Measurements from ENCODE around the gene NPSR1.
"Not testable (repeated sequence)": the region's sequence is repeated elsewhere in the genome, so short reads cannot be mapped to it uniquely, and the experiment has no call there.

NPSR1 gene

DNA sequence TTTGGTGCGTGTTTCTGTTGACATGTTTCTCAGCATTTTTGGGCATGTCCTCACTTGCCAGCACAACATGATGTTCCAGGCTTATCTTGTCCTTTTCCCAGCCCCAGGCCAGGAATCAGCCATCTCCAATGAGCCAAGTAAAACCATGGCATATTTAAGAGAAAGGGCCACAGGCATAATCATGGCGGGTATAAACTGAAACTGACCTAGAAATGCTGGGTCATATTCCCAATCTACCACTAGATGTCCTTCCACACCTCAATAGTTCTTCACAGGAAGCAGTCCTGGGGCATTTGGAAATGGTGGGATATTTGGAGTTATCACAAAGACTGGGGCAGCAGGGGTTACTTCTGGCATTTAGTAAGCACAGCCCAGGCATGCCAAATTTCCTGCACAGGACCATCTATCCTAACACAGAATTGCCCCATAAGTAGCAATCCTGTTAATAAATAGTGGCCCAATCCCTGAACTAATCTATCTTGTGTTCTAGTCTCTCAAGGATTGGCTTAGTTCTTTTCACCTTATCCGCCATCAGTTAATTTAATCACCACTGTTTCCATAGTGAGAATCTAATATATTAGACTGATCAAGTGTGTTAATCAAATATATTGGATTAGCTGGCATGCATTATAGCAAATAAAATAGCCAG is 101.6 kb downstream of the NPSR1 start:
- no peak for DNase-seq

- no peak for DNase-seq
These were observed 102.3 kb downstream of the NPSR1 start for GRCh38 chr7:34760271-34760670.

DNA sequence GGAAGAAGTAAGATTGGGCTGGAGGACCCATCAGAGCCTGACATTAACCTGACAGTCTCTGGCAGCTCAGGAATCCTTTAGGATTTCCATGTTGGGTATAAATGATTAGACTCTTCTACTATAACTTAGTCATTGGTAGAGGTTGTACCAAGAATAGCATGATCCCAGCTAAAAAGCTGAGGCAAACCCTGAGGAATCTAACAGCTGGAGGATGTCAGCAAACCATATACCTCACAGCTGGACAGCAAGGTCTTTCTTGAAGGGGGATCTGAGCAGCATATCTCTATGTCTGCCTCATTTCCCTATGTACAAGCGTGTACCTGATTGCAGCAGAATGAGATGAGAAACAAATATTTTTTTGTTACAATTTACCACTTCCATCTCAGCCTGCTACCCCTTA is 103.2 kb downstream of the NPSR1 start:
- no peak for DNase-seq

DNA sequence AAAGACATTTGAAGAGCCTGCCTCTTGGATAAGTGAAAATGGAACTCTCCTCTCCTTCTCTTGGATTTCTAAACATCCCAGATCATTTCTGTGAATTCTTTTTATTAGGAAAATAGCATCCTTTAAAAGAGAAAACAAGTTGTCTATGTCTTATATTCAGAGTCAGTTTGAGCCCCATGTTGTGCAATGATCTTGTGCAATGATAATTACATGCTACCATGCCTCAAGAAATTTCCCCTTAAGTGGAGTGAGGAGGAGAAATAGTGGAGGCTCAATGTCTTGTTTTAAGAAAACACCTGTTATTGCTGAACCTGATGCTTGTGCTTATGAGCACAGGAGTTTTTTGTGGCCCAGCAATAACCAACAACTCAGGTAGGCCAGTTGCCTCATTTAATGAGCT is 103.6 kb downstream of the NPSR1 start:
- no peak for DNase-seq

- no peak for DNase-seq
These were observed 104.7 kb downstream of the NPSR1 start for GRCh38 chr7:34762764-34763163.

DNA sequence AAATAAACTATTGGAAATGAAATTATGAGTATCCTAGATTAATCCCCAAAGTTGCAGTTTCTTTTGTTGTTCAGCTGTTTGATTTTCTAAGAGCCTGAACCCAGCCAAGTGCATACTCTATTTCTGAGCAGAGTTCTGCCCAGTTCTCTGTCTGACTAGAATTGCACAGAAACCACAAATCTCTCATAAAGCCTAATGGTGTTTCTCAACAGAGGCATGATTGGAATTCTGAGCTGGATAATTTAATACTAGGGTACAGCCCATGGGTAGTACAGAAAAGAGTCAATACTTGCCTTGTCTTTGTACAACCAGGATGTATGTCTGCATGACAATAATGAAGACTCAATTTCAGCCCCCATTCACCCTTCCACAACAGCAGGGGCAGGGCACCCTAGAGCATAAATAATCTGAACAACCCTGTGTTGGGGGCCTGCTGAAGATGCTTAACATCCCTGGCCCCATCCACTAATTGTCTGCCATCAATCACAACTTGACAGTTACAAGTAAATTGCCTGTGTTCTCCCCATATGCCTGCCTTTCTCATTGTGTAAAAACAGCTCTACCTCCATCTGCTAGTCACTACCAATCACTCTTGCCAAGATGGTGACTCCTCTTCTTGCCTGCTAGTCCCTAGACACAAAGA is 114.4 kb downstream of the NPSR1 start:
- no peak for DNase-seq

GRCh38 chr7:34776748-34777358 is 118.8 kb downstream of the NPSR1 start:
- no peak for DNase-seq

- DNase-seq = no peak
These were observed 122.5 kb downstream of the NPSR1 start for GRCh38 chr7:34780546-34780945.

DNA sequence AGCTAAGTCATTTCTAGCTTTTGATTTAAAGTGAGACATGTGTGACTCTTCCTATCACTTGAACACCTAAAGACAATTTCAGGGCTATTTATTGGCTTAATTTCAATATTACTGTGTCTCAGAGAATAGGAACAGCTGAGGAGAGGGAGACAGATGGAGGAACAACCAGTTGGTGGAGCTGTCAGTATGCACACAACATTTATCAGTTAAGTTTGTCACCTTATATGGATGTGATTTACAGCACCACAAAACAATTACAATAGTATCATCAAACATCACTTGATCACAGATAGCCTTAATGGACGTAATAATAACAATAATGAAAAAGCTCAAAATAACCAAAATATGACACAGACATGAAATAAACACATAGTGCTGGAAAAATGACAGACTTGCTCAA is 129.6 kb downstream of the NPSR1 start:
- DNase-seq = no peak

GRCh38 chr7:34806831-34807230 is 148.8 kb downstream of the NPSR1 start:
- DNase-seq = no peak

- DNase-seq = no peak
These were observed 149.7 kb downstream of the NPSR1 start for GRCh38 chr7:34807548-34808340.

GRCh38 chr7:34814203-34814842 is 156.3 kb downstream of the NPSR1 start:
- DNase-seq = not testable (repeated sequence)

- DNase-seq = no peak
These were observed 164.0 kb downstream of the NPSR1 start for GRCh38 chr7:34821932-34822558.

DNA sequence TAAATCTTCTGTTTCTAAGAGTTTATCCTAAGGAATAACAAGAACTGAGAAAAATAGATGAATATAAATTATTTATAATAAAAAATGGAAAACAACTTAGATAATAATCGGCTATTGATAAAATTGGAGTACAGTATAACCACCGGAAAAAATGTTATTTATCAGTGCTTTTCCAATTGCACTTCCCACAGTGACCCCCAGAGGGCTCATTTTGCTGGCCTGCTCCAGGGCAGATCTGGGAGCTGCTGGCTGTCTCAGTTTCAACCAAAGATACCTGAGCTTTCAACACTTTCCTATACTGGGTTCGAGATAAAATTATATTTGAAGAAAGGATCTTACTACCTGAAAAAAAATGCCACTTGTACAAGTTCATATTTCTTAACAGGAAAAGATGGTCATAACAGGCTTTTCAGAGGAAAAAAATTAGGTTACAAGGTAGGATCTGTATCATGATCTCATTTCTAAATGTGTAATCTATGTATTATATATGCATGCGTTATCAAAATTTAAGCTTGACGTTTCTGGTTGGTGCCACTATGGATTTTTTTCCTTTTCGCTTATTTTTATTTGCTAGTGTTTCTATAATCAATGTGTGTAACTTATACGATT is 165.7 kb downstream of the NPSR1 start:
- DNase-seq = peak; percentile 34

GRCh38 chr7:34825221-34825620 is 167.2 kb downstream of the NPSR1 start:
- no peak for DNase-seq

- DNase-seq = no peak
These were observed 172.4 kb downstream of the NPSR1 start for GRCh38 chr7:34830390-34830789.

- no peak for DNase-seq
These were observed 173.4 kb downstream of the NPSR1 start for GRCh38 chr7:34831436-34831835.

- no peak for DNase-seq
These were observed 174.0 kb downstream of the NPSR1 start for GRCh38 chr7:34832020-34832419.

DNA sequence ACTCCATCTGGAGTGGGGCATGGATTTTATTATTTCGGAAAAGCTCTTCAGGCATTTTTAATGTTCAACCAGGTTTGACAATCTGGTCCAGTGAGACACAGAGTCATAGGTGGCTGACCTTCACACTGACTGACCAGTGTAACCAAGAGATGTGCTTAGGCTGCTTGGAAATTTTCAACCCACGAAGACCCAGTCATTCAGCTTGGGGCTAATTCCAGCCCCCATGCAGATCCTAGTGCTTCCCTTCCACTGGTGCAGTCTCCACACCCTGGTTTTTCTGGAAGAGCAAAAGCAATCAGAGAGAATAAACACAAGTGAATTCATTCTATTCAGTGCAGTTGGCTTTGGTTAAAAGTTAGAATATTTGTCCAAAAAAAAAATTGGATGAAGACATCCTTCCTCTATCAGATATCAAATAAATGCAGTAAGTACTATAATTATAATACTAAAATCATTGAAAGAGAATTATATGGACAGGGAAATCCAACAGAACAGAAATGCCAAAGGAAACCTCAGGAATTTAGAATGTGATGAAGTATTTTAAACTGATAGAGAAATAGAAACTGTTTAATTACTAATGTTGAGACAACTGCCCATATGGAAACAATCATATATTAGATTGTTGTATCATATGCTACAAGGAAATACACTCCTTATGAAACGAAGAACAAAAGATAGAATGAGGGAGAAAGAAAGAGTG is 178.0 kb downstream of the NPSR1 start:
- DNase-seq = no peak

- no peak for DNase-seq
These were observed 179.3 kb downstream of the NPSR1 start for GRCh38 chr7:34837316-34837715.

- no peak for DNase-seq
These were observed 179.8 kb downstream of the NPSR1 start for GRCh38 chr7:34837801-34838201.
